Stimulated activated CD4-positive, alpha-beta T cell treated with anti-CD3 and anti-CD28 coated beads, Interleukin-2, amount 100 ng/mL, for 4 hours (primary cell): ENCODE data around the gene SLC30A4.

Experiments
- DNase-seq: peaks from one replicate; pipeline ENCODE4 v3.0.0-alpha.2; 2020; ENCODE audit warnings: low read depth

SLC30A4 gene

DNA sequence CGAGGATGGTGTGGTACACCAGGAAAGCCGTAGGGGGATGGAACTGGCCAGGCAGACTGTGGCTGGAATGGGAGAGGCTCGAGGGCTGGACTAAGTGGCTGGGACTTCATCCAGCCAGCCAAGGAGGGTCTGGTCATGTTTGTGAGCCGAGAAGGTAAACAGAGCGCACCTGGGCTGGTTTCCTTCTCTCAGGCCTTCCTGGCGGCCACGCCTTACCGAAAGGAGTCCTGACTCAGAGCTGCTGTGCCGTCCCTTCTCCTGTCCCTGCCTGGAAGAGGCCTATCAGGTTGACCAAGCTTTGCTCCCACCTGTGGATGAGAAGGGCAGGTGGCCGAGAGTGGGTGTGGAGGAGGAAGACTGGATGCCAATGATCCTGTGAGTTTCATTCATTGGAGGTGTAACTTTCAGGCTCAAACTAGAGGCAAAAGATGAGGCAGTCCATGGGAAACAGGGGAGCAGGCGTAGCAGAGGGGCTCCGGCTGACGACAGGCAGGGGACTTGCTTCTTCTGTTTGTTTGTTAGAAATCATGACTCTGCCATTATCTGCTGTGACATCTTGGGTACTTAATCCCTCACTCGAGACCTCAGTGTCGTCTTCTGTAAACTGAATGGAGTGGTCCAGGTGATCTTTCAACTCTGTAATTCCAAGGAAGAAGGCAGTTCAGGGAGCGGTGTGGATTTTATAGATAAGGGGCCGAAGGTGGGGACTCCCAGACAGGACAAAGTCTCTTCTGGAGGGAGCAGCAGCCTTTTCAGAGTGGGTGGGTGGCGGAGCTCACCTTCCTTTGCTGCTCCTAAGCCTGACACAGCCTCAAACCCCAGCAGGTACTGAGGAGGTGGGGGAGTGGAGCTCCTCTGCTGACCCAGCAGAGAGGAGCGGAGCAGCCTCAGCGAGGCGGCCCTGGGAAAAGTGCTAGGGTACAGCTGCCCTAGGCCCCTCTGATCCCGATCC, 72.4 kb downstream of the SLC30A4 start:
- no peak for DNase-seq

DNA sequence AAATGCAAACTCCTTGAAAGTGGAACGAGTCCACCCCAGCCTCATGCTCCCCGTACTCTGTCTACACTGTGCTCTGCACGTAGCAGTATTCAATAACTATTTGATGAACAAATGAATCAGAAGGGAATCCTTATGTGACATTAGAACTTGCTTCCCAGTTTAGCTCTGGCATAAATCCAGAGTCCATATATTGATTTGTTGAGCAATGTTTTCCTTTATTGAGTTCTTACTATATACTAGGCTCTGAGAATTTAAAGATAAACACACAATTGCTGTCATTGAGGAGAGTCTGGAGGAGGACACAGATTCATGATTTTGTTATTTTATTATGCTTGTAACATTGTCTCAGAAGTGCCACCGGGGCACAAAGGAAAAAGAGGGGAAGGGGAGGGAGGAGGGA, 73.2 kb downstream of the SLC30A4 start:
- DNase-seq, result no peak

DNA sequence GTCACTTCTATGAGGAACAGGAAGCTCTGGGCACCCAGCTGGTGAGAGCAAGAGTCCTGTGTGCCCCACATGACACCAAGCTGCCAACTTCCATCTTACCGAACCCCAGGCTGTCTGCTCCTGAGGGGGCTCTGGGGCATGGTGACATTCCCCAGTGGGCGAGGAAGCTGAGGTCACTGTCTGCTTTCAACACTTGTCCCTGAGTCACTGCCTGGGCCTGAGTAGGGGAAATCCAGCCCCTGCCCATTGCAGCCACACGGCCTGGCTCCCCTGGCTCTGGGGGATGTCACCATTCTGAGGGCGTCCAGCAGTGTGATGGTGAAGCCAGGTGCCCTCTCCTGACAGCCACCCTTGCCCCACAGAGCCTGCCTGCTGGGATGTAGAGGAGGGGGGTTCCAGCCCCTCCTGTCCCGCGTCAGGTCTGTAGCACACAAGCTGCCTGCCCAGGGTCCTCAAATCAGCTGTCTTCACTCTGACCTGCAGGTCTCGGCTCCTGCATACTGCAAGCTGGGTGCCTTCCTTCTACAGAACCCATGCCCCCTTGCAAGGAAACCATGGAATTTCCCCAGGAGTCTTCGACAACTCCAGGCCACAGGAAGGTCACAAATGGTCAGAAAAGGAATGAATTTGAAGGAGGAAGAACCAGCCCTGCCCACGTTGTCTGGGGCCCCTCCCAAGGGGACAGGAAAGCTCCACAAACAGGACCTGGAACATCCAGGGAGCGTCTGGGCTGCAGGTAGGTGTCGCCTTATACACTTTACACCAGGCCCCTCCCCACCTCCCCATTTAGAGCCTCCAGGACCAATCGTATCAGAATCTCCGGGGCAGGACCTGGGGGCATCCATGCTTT, 74.3 kb downstream of the SLC30A4 start:
- no peak for DNase-seq

DNA sequence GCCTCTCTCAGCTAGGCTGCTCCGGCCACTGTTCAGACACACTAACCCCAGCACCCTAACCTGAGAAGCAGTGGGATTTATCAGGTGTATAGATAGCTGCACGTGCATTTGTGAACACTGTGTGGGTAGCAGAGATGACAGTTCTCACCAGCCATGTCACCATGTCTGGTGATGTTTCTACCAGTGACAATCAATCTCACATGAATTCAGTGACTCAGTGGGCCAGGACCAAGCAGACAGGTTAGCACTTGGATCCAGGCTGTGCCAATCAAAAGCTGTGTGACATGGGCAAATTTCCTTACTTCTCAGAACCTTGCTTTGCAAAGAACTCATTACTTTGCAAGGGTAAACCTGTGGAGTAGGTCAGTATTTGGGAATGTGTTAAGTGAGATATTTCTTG, 78.9 kb downstream of the SLC30A4 start:
- DNase-seq, result no peak

DNA sequence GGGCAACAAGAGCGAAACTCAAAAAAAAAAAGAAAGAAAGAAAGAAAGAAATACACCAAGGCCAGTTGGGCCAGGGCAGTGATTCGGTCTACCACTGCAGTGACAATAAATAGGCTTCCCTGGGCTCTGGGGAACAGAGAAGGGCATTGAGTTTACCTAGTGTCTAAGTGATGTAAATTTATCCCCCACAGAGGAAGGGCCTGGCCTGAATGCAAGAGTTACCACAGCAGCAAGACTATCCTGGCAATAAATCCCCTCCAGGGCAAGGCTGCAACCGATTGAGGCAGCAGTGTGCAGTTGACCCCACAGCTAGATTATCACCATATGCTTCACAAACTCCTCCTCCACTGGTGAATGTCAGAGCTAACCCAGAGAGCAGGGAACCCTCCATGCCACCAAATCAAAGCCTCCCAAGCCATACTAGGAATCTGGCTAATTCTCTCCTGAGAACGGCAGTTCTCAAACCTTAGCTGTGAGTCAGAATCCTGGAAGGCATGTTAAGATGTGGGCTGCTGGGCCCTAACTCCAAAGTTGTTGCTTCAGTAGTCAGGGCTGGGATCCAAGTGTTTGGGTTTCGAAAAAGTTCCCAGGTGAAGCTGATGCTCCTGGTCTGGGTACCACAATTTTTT, 79.9 kb downstream of the SLC30A4 start:
- DNase-seq, result no peak

DNA sequence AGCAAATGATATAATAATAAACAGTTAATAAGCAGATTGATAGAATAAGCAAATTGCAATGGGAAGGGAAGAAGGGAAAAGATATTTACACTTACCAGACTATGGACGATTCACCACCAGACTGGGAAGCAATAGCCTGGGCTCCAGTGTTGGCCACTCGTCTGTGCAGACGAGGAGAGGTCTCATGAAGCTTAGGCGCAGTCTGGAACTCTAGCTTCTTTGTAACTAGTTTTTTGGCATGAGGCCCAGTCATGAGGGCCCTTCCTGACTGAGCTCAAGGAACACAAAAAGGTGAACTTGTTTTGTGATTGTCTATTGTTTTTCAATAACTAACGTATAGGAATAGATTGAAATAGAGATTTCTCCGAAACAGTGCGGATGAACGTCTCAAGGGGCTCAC, 80.9 kb downstream of the SLC30A4 start:
- no peak for DNase-seq

DNA sequence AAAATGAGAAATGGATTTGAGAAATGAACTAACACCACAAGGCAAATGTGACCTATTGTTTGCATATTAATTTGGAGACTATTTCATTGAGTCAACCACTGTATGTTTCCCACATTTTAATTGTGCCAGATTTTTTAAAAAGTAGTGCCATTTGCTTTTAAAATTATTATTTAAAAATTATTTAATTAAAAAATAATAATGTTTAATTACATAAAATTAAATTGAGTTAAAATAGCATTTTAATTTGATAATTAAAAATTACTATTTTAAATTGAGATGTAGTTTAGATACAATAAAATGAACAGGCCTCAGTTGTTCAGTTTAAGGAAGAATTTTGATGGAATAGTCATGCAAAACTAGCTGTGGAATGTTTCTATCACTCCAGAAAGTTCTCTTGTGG, 81.5 kb downstream of the SLC30A4 start:
- DNase-seq, result no peak

DNA sequence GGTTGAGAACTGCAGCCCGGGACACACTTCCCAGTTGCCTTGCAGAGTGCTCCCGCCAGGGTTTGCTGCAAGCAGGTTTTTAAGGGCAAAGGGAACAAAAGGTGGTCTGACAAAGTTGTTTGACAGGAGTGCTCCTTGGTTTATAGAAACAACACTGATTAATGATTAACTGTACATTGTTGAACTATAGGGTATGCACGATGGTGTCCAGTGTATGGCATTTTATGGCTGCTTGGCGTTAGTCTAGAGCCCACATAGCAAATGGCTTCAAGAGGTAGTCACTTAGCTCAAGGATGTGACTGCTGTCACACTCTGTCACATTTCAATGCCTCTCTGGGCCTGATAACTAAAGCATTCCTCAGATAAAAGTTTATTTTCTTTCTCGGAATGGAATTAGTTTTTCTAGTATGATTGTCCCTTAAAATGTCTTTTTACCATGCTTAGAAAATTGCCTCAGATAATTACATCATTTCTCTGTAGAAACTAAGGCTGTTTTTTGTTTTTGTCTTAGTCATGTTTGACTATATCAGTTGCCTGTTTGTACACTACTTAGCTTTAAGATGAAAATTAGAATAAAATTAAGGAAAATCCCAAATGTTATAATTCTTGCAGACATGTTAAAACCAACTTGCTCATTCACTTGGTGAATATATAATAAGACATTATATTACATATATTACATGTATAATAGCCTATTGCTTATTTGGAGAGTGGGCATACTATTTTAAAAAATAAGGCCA, 82.9 kb downstream of the SLC30A4 start:
- no peak for DNase-seq

DNA sequence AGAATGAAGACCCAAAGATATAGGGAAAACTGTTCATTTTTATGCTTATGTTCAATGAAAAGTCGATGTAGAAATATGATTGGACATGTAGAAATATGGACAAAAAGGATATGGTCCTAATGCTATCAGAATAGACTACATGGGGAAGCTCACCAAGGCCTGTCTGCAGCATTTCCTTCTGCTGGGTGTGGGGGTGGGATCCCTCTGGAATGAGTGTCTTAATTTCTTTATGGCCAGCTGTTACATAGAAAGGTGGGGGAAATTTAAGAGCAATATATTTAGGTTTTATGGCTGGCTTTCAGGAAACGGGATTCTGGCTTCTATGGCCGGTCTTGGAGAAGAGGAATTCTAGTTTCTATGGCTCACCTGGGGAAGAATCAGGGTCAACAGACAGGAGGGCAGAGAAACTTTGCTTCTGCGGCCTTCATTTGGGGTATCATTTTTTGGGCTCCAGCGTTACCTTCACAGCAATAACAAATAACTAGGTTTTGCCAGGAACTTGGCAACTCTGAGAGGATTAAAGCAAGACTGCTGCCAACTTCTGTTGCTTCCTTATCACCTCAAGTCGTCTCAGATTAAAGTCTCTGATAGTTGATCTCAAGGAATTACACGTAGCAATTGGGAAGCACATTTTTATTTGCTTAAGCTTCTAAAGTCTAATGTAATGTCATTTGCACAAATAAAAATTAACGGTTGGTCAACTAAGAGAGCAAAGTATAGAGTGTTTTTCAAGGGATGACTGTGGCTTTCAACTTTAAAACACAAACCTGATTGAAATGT, 87.2 kb downstream of the SLC30A4 start:
- DNase-seq, result no peak

DNA sequence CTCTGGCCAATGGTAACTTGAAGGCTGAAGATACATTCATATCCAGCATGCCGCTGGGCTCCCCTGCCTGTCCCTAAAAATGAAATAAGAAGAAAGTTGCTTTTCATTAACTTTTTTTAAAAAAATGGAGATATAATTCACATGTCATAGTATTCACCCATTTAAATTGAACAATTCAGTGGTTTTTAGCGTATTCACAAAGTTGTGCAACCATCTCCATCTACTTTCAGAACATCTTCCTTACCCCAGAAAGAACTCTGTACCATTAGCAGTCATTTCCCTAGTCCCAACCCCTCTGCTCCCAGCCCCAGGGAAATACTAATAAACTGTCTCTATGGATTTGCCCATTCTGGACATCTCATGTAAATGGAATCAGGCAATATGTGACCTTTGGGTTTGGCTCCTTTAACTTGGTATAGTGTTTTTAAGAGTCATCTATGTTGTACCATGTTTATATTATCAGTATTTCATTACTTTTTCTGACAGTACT, 88.4 kb downstream of the SLC30A4 start:
- no peak for DNase-seq

DNA sequence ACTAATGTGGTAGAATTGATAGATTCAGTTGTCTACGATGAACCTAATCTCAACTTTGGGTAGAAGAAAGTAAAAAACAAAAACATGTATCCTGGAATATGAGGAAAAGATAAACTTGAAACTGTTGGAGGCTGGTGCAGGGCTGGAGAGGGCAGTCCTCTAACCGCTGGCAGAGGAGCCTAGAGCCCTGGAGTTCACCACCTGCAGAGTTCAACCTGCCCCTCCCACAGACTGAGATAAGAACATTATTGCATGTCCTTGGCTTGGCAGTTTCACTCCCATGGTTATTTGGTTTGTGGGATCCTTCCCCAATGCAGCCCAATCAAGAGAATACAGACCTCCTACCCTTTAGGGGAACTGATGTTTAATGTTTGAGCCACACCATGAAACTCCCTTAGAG, 91.0 kb downstream of the SLC30A4 start:
- no peak for DNase-seq

DNA sequence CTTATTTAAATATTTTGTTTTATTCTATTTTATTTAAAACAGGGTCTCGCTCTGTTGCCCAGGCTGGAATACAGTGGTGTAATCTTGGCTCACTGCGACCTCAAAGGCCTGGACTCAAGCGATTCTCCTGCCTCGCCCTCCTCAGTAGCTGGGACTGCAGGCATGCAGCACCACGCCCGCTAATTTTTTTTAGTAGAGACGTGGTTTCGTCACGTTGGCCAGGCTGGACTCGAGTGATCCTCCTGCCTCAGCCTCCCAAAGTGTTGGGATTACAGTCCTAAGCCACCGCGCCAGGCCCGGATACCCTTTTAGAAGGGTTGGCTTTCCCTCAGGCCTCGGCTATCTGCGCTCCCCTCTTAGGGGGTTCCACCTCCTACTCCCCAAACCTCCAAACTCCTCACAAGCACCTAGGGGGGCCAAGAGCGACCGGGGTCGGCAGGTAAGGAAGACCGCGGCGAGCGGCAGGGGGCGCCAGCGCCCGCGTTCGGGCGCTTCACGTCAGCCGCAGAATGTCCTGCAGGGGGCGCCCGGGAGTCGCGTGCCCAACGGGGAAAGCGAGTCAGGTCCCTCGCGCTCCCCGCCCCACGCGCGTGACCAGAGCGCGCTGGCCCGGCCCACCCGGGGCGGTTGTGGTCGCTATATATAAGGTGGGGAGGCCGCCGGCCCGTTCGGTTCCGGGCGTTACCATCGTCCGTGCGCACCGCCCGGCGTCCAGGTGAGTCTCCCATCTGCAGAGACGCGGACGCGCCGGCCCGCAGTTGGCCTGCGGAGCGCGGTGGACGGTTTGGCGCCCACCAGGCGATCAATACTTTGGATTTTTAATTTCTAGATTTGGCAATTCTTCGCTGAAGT, 92.4 kb downstream of the SLC30A4 start:
- DNase-seq, result peak; percentile 75
